ENCODE measurements around the gene ZG16.
A peak's percentile ranks its signal among the peaks of the same experiment; 100 is the strongest.
"Not testable (repeated sequence)": the region's sequence is repeated elsewhere in the genome, so short reads cannot be mapped to it uniquely, and the experiment has no call there.

The ZG16 gene

GRCh38 chr16:29790183-29790948 is 12.3 kb downstream of the ZG16 start, which contains the start of gene KIF22:
Gene KIF22 (plus strand): TSS chr16:29790751. CDS start chr16:29790760, 9 bp downstream.
- peak; percentile 96 for DNase-seq

GRCh38 chr16:29790949-29791844 is 13.1 kb downstream of the ZG16 start:
- no peak for DNase-seq

GRCh38 chr16:29791845-29792807 is 14.1 kb downstream of the ZG16 start:
- no peak for DNase-seq

GRCh38 chr16:29793153-29793552 is 15.1 kb downstream of the ZG16 start:
- not testable (repeated sequence) for DNase-seq

DNA sequence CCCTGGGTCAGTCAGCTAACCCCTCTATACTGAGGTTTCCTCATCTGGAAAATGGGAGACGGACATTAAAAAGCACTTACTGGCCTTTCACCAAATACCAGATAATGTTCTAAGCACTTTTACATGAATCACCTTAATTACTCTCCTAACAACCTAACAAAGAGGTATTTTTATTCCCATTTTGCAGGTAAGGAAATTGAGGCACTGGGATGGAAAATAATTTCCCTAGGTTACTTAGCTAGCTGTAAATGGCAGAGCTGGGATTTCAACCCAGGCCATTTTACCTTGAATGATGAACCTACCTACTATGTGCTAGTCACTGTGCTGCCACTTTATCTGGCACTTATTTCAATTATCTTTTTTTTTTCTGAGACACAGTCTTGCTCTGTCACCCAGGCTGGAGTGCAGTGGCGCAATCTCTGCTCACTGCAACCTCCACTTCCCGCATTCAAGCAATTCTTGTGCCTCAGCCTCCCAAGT is 16.2 kb downstream of the ZG16 start:
- DNase-seq = no peak

DNA sequence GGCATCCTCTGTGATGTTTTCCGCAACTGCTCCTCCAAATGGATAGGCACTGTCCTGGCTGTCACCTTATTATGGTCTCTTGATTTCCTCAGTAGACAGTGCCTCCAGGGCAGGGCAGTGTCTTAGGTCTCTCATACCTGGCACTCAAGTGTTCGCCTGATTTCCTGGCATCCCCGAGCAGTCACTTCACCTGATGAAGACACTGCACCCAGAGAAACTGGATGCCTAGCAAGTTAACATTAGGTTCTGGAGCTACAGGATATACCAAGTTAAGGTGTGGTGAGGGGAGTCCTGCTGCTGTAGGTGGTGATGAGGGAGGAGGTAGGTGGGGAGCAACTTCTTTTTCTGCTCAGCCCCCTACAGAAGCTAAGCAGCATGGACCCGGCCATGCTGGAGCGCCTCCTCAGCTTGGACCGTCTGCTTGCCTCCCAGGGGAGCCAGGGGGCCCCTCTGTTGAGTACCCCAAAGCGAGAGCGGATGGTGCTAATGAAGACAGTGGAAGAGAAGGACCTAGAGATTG is 24.4 kb downstream of the ZG16 start:
- DNase-seq = no peak

GRCh38 chr16:29804020-29804419 is 26.0 kb downstream of the ZG16 start:
- DNase-seq = no peak

DNA sequence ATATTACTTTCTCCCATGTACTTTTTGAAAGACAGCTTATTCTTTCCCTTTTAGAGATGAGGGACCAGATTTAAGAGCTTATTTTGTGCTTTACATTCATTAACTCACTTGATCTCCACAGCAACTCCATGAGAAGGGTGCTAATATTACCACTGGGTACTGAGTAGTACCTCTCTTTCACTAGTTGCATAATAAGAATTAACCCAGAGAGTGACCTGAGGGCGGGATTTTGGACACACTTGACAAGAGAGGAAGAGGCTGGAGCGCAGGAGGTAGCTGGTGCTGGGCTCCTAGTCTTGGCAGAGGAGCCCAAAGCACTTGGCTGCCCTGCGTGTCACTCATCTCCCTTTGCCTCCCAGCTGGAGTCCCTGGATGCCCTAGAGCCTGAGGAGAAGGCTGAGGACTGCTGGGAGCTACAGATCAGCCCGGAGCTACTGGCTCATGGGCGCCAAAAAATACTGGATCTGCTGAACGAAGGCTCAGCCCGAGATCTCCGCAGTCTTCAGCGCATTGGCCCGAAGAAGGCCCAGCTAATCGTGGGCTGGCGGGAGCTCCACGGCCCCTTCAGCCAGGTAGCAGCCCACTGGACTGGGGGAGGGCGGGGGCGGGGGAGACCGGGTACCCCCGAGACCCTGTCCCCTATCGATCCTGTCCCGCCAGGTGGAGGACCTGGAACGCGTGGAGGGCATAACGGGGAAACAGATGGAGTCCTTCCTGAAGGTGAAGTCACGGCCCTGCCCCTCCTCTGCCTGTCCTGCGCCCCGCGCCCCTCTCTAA is 26.6 kb downstream of the ZG16 start:
- DNase-seq = peak; percentile 36

DNA sequence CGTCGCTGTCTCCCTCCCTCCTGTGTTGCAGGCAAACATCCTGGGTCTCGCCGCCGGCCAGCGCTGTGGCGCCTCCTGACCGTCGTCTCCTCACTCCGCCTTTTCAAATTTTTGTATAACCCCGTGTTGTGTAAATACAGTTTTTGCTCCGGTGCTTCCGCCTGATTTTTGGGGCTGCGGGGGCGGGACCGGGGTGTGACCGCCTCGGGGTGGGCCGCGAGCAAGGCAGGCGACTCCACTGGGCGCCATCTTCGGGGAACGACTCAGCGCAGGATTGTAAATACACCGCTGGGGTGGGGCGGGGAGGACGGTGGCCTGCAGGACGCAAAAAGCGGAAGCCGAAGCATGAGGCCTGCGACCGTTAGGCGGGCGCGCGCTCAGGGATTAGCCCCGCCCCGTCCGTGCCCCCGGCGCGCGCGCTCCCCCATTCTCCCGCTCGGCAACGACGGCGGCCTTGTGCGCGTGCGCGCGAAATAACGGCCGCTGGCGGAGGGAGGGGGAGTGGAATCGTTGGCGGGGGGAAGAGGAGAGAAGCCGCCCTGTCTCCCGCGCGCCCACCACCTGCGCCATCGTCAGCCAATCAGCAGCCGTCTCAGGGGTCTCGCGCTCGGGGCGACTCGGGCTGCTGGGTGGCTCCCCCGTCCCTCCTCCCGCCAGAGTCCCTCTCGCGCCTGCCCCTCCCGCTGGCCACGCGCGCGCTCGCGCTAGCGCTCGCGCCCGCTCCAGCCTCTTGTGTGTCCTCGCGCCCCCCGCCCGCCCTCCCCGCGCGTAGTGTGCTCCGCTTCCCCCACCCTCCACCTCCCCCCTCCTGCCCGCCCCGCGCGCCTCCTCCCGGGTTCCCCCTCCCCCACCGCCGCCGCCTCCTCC is 27.4 kb downstream of the ZG16 start:
- DNase-seq = peak; percentile 98

DNA sequence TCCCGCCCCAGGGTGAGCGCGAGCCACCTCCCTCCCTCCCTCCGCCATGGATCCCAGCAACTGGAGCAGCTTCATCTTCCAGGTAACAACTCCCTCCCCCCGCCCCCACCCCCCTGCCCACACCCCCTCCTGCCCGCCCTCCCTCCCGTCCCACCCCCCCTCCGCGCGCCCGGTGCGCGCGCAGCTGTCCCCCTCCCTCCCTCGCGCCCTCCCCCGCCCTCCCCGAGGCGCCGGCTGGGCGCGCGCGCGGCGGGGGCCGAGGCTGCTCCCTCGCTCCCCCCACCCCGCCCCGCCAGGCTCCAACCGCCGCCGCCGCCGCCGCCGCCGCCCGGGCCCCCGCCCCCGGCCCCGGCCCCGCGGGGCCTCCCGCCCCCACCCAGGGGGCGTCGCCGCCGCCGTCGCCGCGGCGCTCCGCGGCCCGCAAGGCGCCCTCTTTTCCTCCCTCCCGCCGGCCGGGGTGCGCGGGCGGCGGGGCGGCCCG is 28.1 kb downstream of the ZG16 start, which contains the start of gene MAZ:
Gene MAZ, plus strand, starts transcription at position 431 of the 481 bp plus-strand sequence. CDS start 173 bp downstream, outside the sequence.
- peak; percentile 94 for DNase-seq

DNA sequence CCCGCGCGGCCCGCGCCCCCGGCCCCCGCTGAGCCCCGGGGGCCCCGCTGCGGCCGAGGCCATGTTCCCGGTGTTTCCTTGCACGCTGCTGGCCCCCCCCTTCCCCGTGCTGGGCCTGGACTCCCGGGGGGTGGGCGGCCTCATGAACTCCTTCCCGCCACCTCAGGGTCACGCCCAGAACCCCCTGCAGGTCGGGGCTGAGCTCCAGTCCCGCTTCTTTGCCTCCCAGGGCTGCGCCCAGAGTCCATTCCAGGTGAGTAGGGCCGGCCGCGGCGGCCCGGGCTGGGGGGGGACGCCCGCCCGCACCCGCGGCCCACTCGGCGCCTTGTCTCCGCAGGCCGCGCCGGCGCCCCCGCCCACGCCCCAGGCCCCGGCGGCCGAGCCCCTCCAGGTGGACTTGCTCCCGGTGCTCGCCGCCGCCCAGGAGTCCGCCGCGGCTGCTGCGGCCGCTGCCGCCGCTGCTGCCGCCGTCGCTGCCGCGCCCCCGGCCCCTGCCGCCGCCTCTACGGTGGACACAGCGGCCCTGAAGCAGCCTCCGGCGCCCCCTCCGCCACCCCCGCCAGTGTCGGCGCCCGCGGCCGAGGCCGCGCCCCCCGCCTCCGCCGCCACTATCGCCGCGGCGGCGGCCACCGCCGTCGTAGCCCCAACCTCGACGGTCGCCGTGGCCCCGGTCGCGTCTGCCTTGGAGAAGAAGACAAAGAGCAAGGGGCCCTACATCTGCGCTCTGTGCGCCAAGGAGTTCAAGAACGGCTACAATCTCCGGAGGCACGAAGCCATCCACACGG is 28.8 kb downstream of the ZG16 start:
- peak; percentile 58 for DNase-seq

GRCh38 chr16:29807426-29808218 is 29.6 kb downstream of the ZG16 start:
- peak; percentile 77 for DNase-seq

- DNase-seq = no peak
These were observed 30.3 kb downstream of the ZG16 start for GRCh38 chr16:29808219-29808900.

DNA sequence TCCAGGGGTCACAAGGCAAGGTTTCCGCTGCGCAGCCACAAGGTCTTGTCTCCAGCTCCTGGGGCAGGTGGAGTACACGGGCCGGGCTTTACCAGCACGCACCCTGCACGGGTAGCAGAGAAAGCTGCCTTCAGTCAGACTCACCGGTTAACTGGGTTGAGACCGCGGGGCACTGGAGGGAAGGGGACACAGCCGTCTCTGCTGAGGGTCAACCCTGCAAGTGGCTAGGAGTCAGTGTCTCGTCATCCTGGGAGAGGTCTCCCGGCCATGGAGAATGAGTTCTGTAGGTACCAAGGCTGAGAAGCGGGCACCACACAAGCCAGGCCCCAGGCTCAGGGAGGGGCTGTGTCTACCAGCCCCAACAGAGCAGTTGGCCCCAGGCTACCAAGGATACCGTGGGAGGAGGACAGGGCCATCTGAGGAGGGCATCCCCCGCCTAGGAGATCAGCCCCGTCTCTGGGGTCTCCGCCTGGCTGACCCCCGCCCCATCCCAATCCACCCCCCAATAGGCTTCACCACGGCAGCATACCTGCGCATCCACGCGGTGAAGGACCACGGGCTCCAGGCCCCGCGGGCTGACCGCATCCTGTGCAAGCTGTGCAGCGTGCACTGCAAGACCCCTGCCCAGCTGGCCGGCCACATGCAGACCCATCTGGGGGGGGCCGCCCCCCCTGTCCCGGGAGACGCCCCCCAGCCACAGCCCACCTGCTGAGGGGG is 31.1 kb downstream of the ZG16 start:
- no peak for DNase-seq

- DNase-seq = peak; percentile 34
These were observed 32.0 kb downstream of the ZG16 start for GRCh38 chr16:29809850-29810698.

DNA sequence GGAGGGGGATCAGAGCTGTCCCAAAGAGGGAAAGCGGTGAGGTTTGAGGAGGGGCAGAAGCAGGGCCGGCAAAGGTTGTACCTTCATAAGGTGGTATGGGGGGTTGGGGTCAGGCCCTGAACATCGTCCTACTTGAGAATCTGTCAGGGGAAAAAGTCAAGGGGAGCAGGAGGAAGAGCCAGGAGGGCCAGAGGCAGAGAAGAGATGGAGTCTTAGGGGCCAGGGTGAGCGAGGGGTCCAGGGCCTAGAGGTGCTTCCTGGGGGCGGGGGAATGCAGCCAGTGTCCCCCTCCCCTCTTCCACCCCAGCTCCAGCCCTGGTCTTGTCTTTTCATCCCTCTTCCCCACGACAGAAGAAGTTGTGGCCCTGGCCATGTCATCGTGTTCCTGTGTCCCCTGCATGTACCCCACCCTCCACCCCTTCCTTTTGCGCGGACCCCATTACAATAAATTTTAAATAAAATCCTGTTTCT is 32.7 kb downstream of the ZG16 start:
- no peak for DNase-seq
